Nephron progenitor cell (in vitro differentiated cells): ENCODE data around the gene COL9A1.

Experiments
- DNase-seq: peaks from one replicate; pipeline ENCODE4 v3.0.0; 2021
- H3K27ac Mint-ChIP-seq: 2 replicates; pipeline ENCODE4 v1.8.0; 2021; ENCODE audit warnings: mild to moderate bottlenecking, moderate library complexity, mixed read lengths
- H3K27me3 Mint-ChIP-seq: 2 replicates; pipeline ENCODE4 v1.8.0; 2021; ENCODE audit warnings: mild to moderate bottlenecking, low read depth, mixed read lengths; ENCODE audit not compliant: poor library complexity
- H3K36me3 Mint-ChIP-seq: 2 replicates; pipeline ENCODE4 v1.8.0; 2021; ENCODE audit warnings: low read depth, mixed read lengths
- H3K4me1 Mint-ChIP-seq: 2 replicates; pipeline ENCODE4 v1.8.0; 2021; ENCODE audit warnings: mixed read lengths
- H3K4me3 Mint-ChIP-seq: 2 replicates; pipeline ENCODE4 v1.8.0; 2021; ENCODE audit warnings: mild to moderate bottlenecking, moderate library complexity, mixed read lengths
- H3K9me3 Mint-ChIP-seq: 2 replicates; pipeline ENCODE4 v1.8.0; 2021; ENCODE audit warnings: mild to moderate bottlenecking, moderate library complexity, mixed read lengths
- CTCF ChIP-seq: fragments of 200-600 bp; sonication (generic); IDR thresholded peaks from 2 replicates; pipeline ENCODE4 v1.5.0; 2021; ENCODE audit warnings: antibody characterized with exemption

COL9A1 gene

GRCh38 chr6:70241031-70241430 lies 61.9 kb downstream of the COL9A1 start:
- Mint-ChIP-seq H3K9me3 (no peaks in the 10 kb centered on the region), H3K27ac (no peak overlapping the region), H3K4me3 (no peak overlapping the region), H3K4me1 (peaks cover 11% of the 10 kb centered on the region), H3K27me3 (peaks cover 7% of the 10 kb centered on the region), H3K36me3 (no peaks in the 10 kb centered on the region)
- no peak for TF ChIP-seq CTCF
- no peak for DNase-seq

GRCh38 chr6:70236343-70236742 lies 66.5 kb downstream of the COL9A1 start:
- Mint-ChIP-seq H3K9me3 (no peaks in the 10 kb centered on the region), H3K27ac (no peak overlapping the region), H3K36me3 (no peaks in the 10 kb centered on the region), H3K27me3 (no peaks in the 10 kb centered on the region), H3K4me1 (no peaks in the 10 kb centered on the region), H3K4me3 (no peak overlapping the region)
- DNase-seq, result no peak
- TF ChIP-seq CTCF, result no peak

GRCh38 chr6:70234561-70235236 lies 68.2 kb downstream of the COL9A1 start:
- no peak overlapping the region for H3K4me3 Mint-ChIP-seq

GRCh38 chr6:70231311-70231710 lies 71.6 kb downstream of the COL9A1 start:
- Mint-ChIP-seq H3K27me3 (no peaks in the 10 kb centered on the region), H3K4me1 (no peaks in the 10 kb centered on the region), H3K27ac (no peak overlapping the region), H3K4me3 (no peak overlapping the region), H3K36me3 (no peaks in the 10 kb centered on the region), H3K9me3 (no peaks in the 10 kb centered on the region)
- no peak for DNase-seq
- no peak for TF ChIP-seq CTCF

More at GRCh38 chr6:70234561-70235236, 68.2 kb downstream of the COL9A1 start:
- H3K4me1 Mint-ChIP-seq, result no peaks in the 10 kb centered on the region
- H3K36me3 Mint-ChIP-seq, result no peaks in the 10 kb centered on the region
- no peak for TF ChIP-seq CTCF
- H3K9me3 Mint-ChIP-seq, result no peaks in the 10 kb centered on the region
- H3K27ac Mint-ChIP-seq, result no peak overlapping the region
- no peaks in the 10 kb centered on the region for H3K27me3 Mint-ChIP-seq
- DNase-seq, result no peak

GRCh38 chr6:70225055-70225454 lies 77.8 kb downstream of the COL9A1 start:
- TF ChIP-seq CTCF, result no peak
- no peaks in the 10 kb centered on the region for H3K9me3 Mint-ChIP-seq
- H3K27me3 Mint-ChIP-seq, result peaks cover 3% of the 10 kb centered on the region
- H3K27ac Mint-ChIP-seq, result no peak overlapping the region
- no peaks in the 10 kb centered on the region for H3K36me3 Mint-ChIP-seq
- H3K4me1 Mint-ChIP-seq, result no peaks in the 10 kb centered on the region
- DNase-seq, result no peak
- H3K4me3 Mint-ChIP-seq, result no peak overlapping the region

- H3K36me3 Mint-ChIP-seq, result no peaks in the 10 kb centered on the region
- H3K27me3 Mint-ChIP-seq, result peaks cover 8% of the 10 kb centered on the region
- no peak overlapping the region for H3K27ac Mint-ChIP-seq
- TF ChIP-seq CTCF, result no peak
- no peaks in the 10 kb centered on the region for H3K4me1 Mint-ChIP-seq
- H3K9me3 Mint-ChIP-seq, result no peaks in the 10 kb centered on the region
- no peak overlapping the region for H3K4me3 Mint-ChIP-seq
- no peak for DNase-seq
These were observed 80.5 kb downstream of the COL9A1 start for GRCh38 chr6:70222439-70222749.
